OCI-LY7 (cell line): ENCODE data around the gene ERCC6L2. TPM values are rescaled to one million over a fixed set of nuclear protein-coding genes. Genes with fewer than 3 reads are reported as not detected.

Experiments used
- BruUV-seq: library from RNA; stranded (reverse); fragments of 400-500 nt; replicated peaks from 2 replicates; lab custom pipeline; 2021; lab: Mats Ljungman, UMichigan
- CTCF ChIA-PET: fragments of 300-600 bp; sonication (Branson Sonifier 250); formaldehyde crosslinking; loops from one replicate; lab custom pipeline; 2022; ENCODE audit warnings: antibody characterized with exemption; ENCODE audit not compliant: unreplicated experiment; lab: Charles Lee
- POLR2A ChIA-PET: fragments of 300-600 bp; sonication (Branson Sonifier 250); formaldehyde crosslinking; loops from one replicate; lab custom pipeline; 2022; ENCODE audit warnings: antibody characterized with exemption; lab: Charles Lee
- DNase-seq: peaks from one replicate; pipeline ENCODE4 v3.0.0-alpha.2; 2015; ENCODE audit warnings: low spot score
- H2AFZ ChIP-seq: fragments of 200-600 bp; sonication (generic), shearing (Covaris generic); 2 replicates; pipeline ENCODE4 v1.6.1; 2014; ENCODE audit warnings: mild to moderate bottlenecking, antibody characterized with exemption, low read length, moderate library complexity
- H3K27ac ChIP-seq: fragments of 200-600 bp; sonication (generic); 2 replicates; pipeline ENCODE4 v1.5.1; 2014; ENCODE audit warnings: mixed run types, low read depth, mild to moderate bottlenecking, moderate library complexity, low read length, inconsistent platforms; ENCODE audit not compliant: poor library complexity, severe bottlenecking
- H3K36me3 ChIP-seq: fragments of 200-600 bp; sonication (generic); 2 replicates; pipeline ENCODE4 v1.6.1; 2014; ENCODE audit warnings: mild to moderate bottlenecking, antibody characterized with exemption, low read length, moderate library complexity, mixed read lengths; ENCODE audit not compliant: insufficient read depth
- H3K4me1 ChIP-seq: fragments of 200-600 bp; sonication (generic); 2 replicates; pipeline ENCODE4 v1.5.1; 2014; ENCODE audit warnings: mild to moderate bottlenecking, low read length; ENCODE audit not compliant: insufficient read depth, poor library complexity, severe bottlenecking
- H3K4me2 ChIP-seq: fragments of 200-600 bp; sonication (generic); 2 replicates; pipeline ENCODE4 v1.6.1; 2014; ENCODE audit warnings: mild to moderate bottlenecking, low read length
- H3K4me3 ChIP-seq: fragments of 200-600 bp; sonication (generic); 2 replicates; pipeline ENCODE4 v1.5.1; 2014; ENCODE audit warnings: mild to moderate bottlenecking, low read depth, low read length; ENCODE audit not compliant: poor library complexity, severe bottlenecking
- H3K79me2 ChIP-seq: fragments of 200-600 bp; sonication (generic); 2 replicates; pipeline ENCODE4 v1.6.1; 2016; ENCODE audit warnings: low read depth, mild to moderate bottlenecking, low read length, moderate library complexity, mixed read lengths; ENCODE audit not compliant: insufficient read depth
- H3K9me2 ChIP-seq: fragments of 200-600 bp; sonication (generic); 2 replicates; pipeline ENCODE4 v1.6.1; 2016; ENCODE audit warnings: mild to moderate bottlenecking, low read length, mixed read lengths; ENCODE audit not compliant: insufficient read depth
- H3K9me3 ChIP-seq: fragments of 200-600 bp; sonication (generic); 2 replicates; pipeline ENCODE4 v1.6.1; 2014; ENCODE audit warnings: mild to moderate bottlenecking, mixed run types, low read length, mixed read lengths
- H4K20me1 ChIP-seq: fragments of 200-600 bp; sonication (generic); 2 replicates; pipeline ENCODE4 v1.6.1; 2014; ENCODE audit warnings: mild to moderate bottlenecking, antibody characterized with exemption, low read length, moderate library complexity, mixed read lengths; ENCODE audit not compliant: insufficient read depth
- CTCF ChIP-seq: fragments of 200-600 bp; sonication (generic); conservative IDR thresholded peaks from 2 replicates; pipeline ENCODE4 v1.5.1; 2014; ENCODE audit warnings: mild to moderate bottlenecking, antibody characterized with exemption, low read length, moderate library complexity, mixed read lengths
- EZH2phosphoT487 ChIP-seq: fragments of 200-600 bp; sonication (generic); IDR thresholded peaks from 2 replicates; pipeline ENCODE4 v1.6.1; 2018; ENCODE audit warnings: low read depth, borderline replicate concordance, mild to moderate bottlenecking, mixed run types, antibody characterized with exemption, low read length, moderate library complexity, mixed read lengths
- intact Hi-C: fragments of 100-400 bp; cut with micrococcal nuclease; formaldehyde crosslinking; loops from one replicate; pipeline ENCODE4 v1.10.0; 2022; ENCODE audit not compliant: unreplicated experiment
- total RNA-seq, 2 experiments: library from RNA; depleted of rRNA in 1 of 2; stranded (reverse); fragments of >200 nt in 1 of 2; shearing (Covaris generic) in 1 of 2; gene quantifications; 2 replicates each; pipeline ENCODE4 v1.2.3, GENCODE V29; 2014 to 2022

Gene ERCC6L2
- total RNA-seq, 2 experiments from 2014 or later = 34.9 to 38.7 TPM

- Histone ChIP-seq H3K9me3 (0 out of 2 replicates have a peak, but pooled peaks cover 6% of the 10 kb centered on the region), H3K4me2 (no peak overlapping the region), H4K20me1 (no peaks in the 10 kb centered on the region), H3K36me3 (peaks cover 60% of the 10 kb centered on the region), H3K4me1 (no peaks in the 10 kb centered on the region), H3K4me3 (no peak overlapping the region), H2AFZ (no peak overlapping the region), H3K9me2 (no peaks in the 10 kb centered on the region), H3K27ac (no peak overlapping the region), H3K79me2 (no peaks in the 10 kb centered on the region)
- ChIA-PET CTCF (no interaction called here), POLR2A (interaction anchor here (0.5 to 0.6 kb wide), 2 partner anchors 46 to 1829 kb away, joined by 3 read pairs; no protein-coding TSS in a partner anchor)
- TF ChIP-seq CTCF (no peak), EZH2phosphoT487 (no peak)
- intact Hi-C loops = no loop called here
- no TSS peak for BruUV-seq
- no peak for DNase-seq
Observed at GRCh38 chr9:95940265-95940664, 64.8 kb downstream of the ERCC6L2 start.

GRCh38 chr9:95942016-95942415 is 66.5 kb downstream of the ERCC6L2 start:
- H3K4me1 ChIP-seq = no peaks in the 10 kb centered on the region
- no peak for DNase-seq
- H3K4me2 ChIP-seq = no peak overlapping the region
- BruUV-seq = no TSS peak
- ChIA-PET CTCF (no interaction called here), POLR2A (no interaction called here)
- peaks cover 66% of the 10 kb centered on the region for H3K36me3 ChIP-seq
- no peak overlapping the region for H2AFZ ChIP-seq
- H4K20me1 ChIP-seq = no peaks in the 10 kb centered on the region
- H3K4me3 ChIP-seq = no peak overlapping the region
- H3K27ac ChIP-seq = no peak overlapping the region
- TF ChIP-seq EZH2phosphoT487 (no peak), CTCF (no peak)
- intact Hi-C loops = no loop called here
- no peaks in the 10 kb centered on the region for H3K9me2 ChIP-seq
- no peaks in the 10 kb centered on the region for H3K79me2 ChIP-seq
- 0 out of 2 replicates have a peak, but pooled peaks cover 6% of the 10 kb centered on the region for H3K9me3 ChIP-seq

- H3K4me3 ChIP-seq = no peak overlapping the region
- peaks cover 63% of the 10 kb centered on the region for H3K36me3 ChIP-seq
- no peaks in the 10 kb centered on the region for H4K20me1 ChIP-seq
- BruUV-seq = no TSS peak
- H3K9me3 ChIP-seq = 0 out of 2 replicates have a peak, but pooled peaks cover 5% of the 10 kb centered on the region
- H2AFZ ChIP-seq = no peak overlapping the region
- H3K9me2 ChIP-seq = no peaks in the 10 kb centered on the region
- ChIA-PET POLR2A (no interaction called here), CTCF (no interaction called here)
- H3K79me2 ChIP-seq = no peaks in the 10 kb centered on the region
- no peak overlapping the region for H3K4me2 ChIP-seq
- TF ChIP-seq CTCF = no peak
- no peak for TF ChIP-seq EZH2phosphoT487
- intact Hi-C loops = no loop called here
- DNase-seq = no peak
- H3K27ac ChIP-seq = no peak overlapping the region
- H3K4me1 ChIP-seq = no peaks in the 10 kb centered on the region
Observed at GRCh38 chr9:95947118-95947517, 71.6 kb downstream of the ERCC6L2 start.
